GM12891 (cell line): ENCODE data around the gene LGALS16.

ENCODE experiments used
- PAX5 ChIP-seq: IDR thresholded peaks from 2 replicates; pipeline ENCODE4 v1.6.1; 2011; ENCODE audit warnings: low read length, moderate library complexity, mild to moderate bottlenecking; ENCODE audit not compliant: insufficient read depth, severe bottlenecking
- POLR2A ChIP-seq: IDR thresholded peaks from 2 replicates; pipeline ENCODE4 v1.6.1; 2011; ENCODE audit warnings: low read depth, low read length, control low read depth
- POLR2AphosphoS5 ChIP-seq: IDR thresholded peaks from 2 replicates; pipeline ENCODE4 v1.6.1; 2011; ENCODE audit warnings: low read depth, low read length, control low read depth
- POU2F2 ChIP-seq: IDR thresholded peaks from 2 replicates; pipeline ENCODE4 v1.6.1; 2011; ENCODE audit warnings: low read depth, mild to moderate bottlenecking, control low read depth, low read length, moderate library complexity
- SPI1 ChIP-seq: IDR thresholded peaks from 2 replicates; pipeline ENCODE4 v1.6.1; 2011; ENCODE audit warnings: low read depth, low read length, control low read depth
- TAF1 ChIP-seq: IDR thresholded peaks from 2 replicates; pipeline ENCODE4 v1.6.1; 2011; ENCODE audit warnings: low read depth, low read length, control low read depth

- TF ChIP-seq POLR2A (no peak), POU2F2 (no peak), POLR2AphosphoS5 (no peak), TAF1 (no peak), PAX5 (no peak), SPI1 (no peak)
These were observed 24.1 kb upstream of the LGALS16 start for GRCh38 chr19:39631626-39632025.
